Panc1 (cell line): Measurements from ENCODE around the gene VWA3B. TPM values are rescaled to one million over a fixed set of nuclear protein-coding genes. Genes with fewer than 3 reads are reported as not detected.

ENCODE experiments used
- ATAC-seq: fragments of 200-7000 bp; cut with Tn5 transposase; 2 replicates; pipeline ENCODE4 v1.9.1; 2020; ENCODE audit warnings: mild to moderate bottlenecking, moderate library complexity
- BruUV-seq: library from RNA; stranded (reverse); fragments of 400-500 nt; replicated peaks from 2 replicates; lab custom pipeline; 2021; lab: Mats Ljungman, UMichigan
- CTCF ChIA-PET: fragments of 300-600 bp; sonication (Branson Sonifier 250); formaldehyde crosslinking; loops from one replicate; lab custom pipeline; 2022; ENCODE audit warnings: antibody characterized with exemption; lab: Charles Lee
- POLR2A ChIA-PET: fragments of 300-600 bp; sonication (Branson Sonifier 250); formaldehyde crosslinking; loops from one replicate; lab custom pipeline; 2022; ENCODE audit warnings: antibody characterized with exemption; lab: Charles Lee
- DNase-seq: peaks from one replicate; pipeline ENCODE4 v3.0.0-alpha.2; 2010; ENCODE audit warnings: low read depth, low spot score
- H3K27ac ChIP-seq: 2 replicates; pipeline ENCODE4 v1.5.1; 2011; ENCODE audit warnings: mild to moderate bottlenecking, low read length, inconsistent platforms
- H3K27me3 ChIP-seq: fragments of 200-500 bp; sonication (Bioruptor generic); 2 replicates; pipeline ENCODE4 v1.6.0; 2014; ENCODE audit warnings: low read length, inconsistent platforms; ENCODE audit not compliant: control insufficient read depth, insufficient read depth
- H3K36me3 ChIP-seq: fragments of 200-500 bp; sonication (Bioruptor generic); 2 replicates; pipeline ENCODE4 v1.5.1; 2014; ENCODE audit warnings: inconsistent platforms, mild to moderate bottlenecking, low read length, moderate library complexity; ENCODE audit not compliant: control insufficient read depth, insufficient read depth
- H3K4me1 ChIP-seq: 2 replicates; pipeline ENCODE4 v1.5.1; 2011; ENCODE audit warnings: inconsistent platforms, mild to moderate bottlenecking, low read length, moderate library complexity; ENCODE audit not compliant: control insufficient read depth, insufficient read depth
- H3K4me3 ChIP-seq, 2 experiments: 2 replicates each; pipeline ENCODE4 v1.5.1; 2011 to 2012; ENCODE audit warnings: low read depth in 2 of 2, low read length in 2 of 2, mild to moderate bottlenecking in 2 of 2, inconsistent platforms in 1 of 2, moderate library complexity in 1 of 2
- H3K9me3 ChIP-seq: fragments of 200-500 bp; sonication (Bioruptor generic); 2 replicates; pipeline ENCODE4 v1.5.1; 2014; ENCODE audit warnings: low read depth, mild to moderate bottlenecking, inconsistent platforms, low read length, moderate library complexity; ENCODE audit not compliant: control insufficient read depth, insufficient read depth
- CTCF ChIP-seq: fragments of 450-650 bp; IDR thresholded peaks from 2 replicates; pipeline ENCODE4 v1.5.1; 2017; ENCODE audit warnings: mild to moderate bottlenecking
- POLR2AphosphoS5 ChIP-seq: IDR thresholded peaks from 2 replicates; pipeline ENCODE4 v1.6.1; 2012; ENCODE audit warnings: mild to moderate bottlenecking, low read depth, low read length, moderate library complexity
- REST ChIP-seq, 2 experiments: IDR thresholded peaks; 2 replicates each; pipeline ENCODE4 v1.6.1; 2011 to 2012; ENCODE audit warnings: low read depth in 2 of 2, control low read depth in 1 of 2, low read length in 1 of 2, mild to moderate bottlenecking in 1 of 2, moderate library complexity in 1 of 2; ENCODE audit not compliant: insufficient read depth in 1 of 2
- SIN3A ChIP-seq: IDR thresholded peaks from 2 replicates; pipeline ENCODE4 v1.6.1; 2012; ENCODE audit warnings: low read depth, mild to moderate bottlenecking, low read length, moderate library complexity, borderline replicate concordance; ENCODE audit not compliant: insufficient read depth
- TCF7L2 ChIP-seq: IDR thresholded peaks from 2 replicates; pipeline ENCODE4 v1.6.1; 2011; ENCODE audit warnings: mild to moderate bottlenecking, low read depth, low read length, inconsistent platforms
- in situ Hi-C: cut with HindIII; loops from 2 replicates; pipeline ENCODE4 v1.10.0; 2016; ENCODE audit warnings: low sequenced_read_pairs, low pct_unique_long_range_greater_than_20kb
- intact Hi-C: fragments of 100-400 bp; cut with micrococcal nuclease; formaldehyde crosslinking; loops from one replicate; pipeline ENCODE4 v1.10.0; 2022; ENCODE audit not compliant: unreplicated experiment
- total RNA-seq: library from RNA; stranded (reverse); gene quantifications from one replicate; pipeline ENCODE4 v1.2.1, GENCODE V29; 2021; ENCODE audit not compliant: unreplicated experiment

Gene VWA3B
- total RNA-seq, 1 experiment from 2014 or later = not detected

GRCh38 chr2:98122524-98122923, 35.6 kb downstream of the VWA3B start:
- in situ Hi-C loops = no loop called here
- Histone ChIP-seq H3K9me3 (no peaks in the 10 kb centered on the region), H3K4me1 (no peaks in the 10 kb centered on the region), H3K27ac (no peak overlapping the region), H3K4me3 (no peak overlapping the region), H3K36me3 (no peaks in the 10 kb centered on the region), H3K27me3 (peaks cover 38% of the 10 kb centered on the region)
- DNase-seq = no peak
- CTCF ChIA-PET = no interaction called here
- POLR2A ChIA-PET = no interaction called here
- no peak for ATAC-seq
- intact Hi-C loops = no loop called here
- no peak for TF ChIP-seq POLR2AphosphoS5
- TF ChIP-seq TCF7L2 = no peak
- BruUV-seq = no TSS peak

GRCh38 chr2:98123286-98123685, 36.3 kb downstream of the VWA3B start:
- in situ Hi-C loops (no loop called here), intact Hi-C loops (no loop called here)
- no peak overlapping the region for H3K4me3 ChIP-seq
- H3K27me3 ChIP-seq = peaks cover 45% of the 10 kb centered on the region
- no peak for DNase-seq
- CTCF ChIA-PET = no interaction called here
- H3K4me1 ChIP-seq = no peaks in the 10 kb centered on the region
- POLR2A ChIA-PET = no interaction called here
- no TSS peak for BruUV-seq
- no peak overlapping the region for H3K27ac ChIP-seq
- no peak for TF ChIP-seq SIN3A
- TF ChIP-seq TCF7L2 = no peak
- no peak for TF ChIP-seq POLR2AphosphoS5
- no peak for TF ChIP-seq CTCF
- TF ChIP-seq REST (IDR thresholded peaks at IDR 0.05; ENCODE audit: insufficient read depth in 1 of 2, low read depth in 2 of 2, low read length in 1 of 2) = no peak
- no peaks in the 10 kb centered on the region for H3K9me3 ChIP-seq
- no peaks in the 10 kb centered on the region for H3K36me3 ChIP-seq
- no peak for ATAC-seq

GRCh38 chr2:98126061-98126460, 39.1 kb downstream of the VWA3B start:
- in situ Hi-C loops (no loop called here), intact Hi-C loops (no loop called here)
- ChIA-PET CTCF (no interaction called here), POLR2A (no interaction called here)
- TF ChIP-seq TCF7L2 (no peak), POLR2AphosphoS5 (no peak), REST (IDR thresholded peaks at IDR 0.05; ENCODE audit: insufficient read depth in 1 of 2, low read depth in 2 of 2, low read length in 1 of 2) (no peak), SIN3A (no peak), CTCF (no peak)
- no TSS peak for BruUV-seq
- Histone ChIP-seq H3K27me3 (peaks cover 44% of the 10 kb centered on the region), H3K4me1 (no peaks in the 10 kb centered on the region), H3K27ac (no peak overlapping the region), H3K4me3 (no peak overlapping the region), H3K36me3 (no peaks in the 10 kb centered on the region), H3K9me3 (no peaks in the 10 kb centered on the region)
- ATAC-seq (no peak), DNase-seq (no peak)
